NT2/D1 (cell line): ENCODE data around the gene SP140L.

Experiments used
- SUZ12 ChIP-seq: IDR thresholded peaks from 2 replicates; pipeline ENCODE4 v1.6.1; 2011; ENCODE audit not compliant: insufficient read length, insufficient read depth; ENCODE audit errors: extremely low read depth
- YY1 ChIP-seq: IDR thresholded peaks from 2 replicates; pipeline ENCODE4 v1.6.1; 2011; ENCODE audit not compliant: insufficient read length, insufficient read depth
- ZNF274 ChIP-seq: IDR thresholded peaks from 2 replicates; pipeline ENCODE4 v1.6.1; 2011; ENCODE audit warnings: mild to moderate bottlenecking, low read depth, low read length

- TF ChIP-seq ZNF274 (no peak), SUZ12 (no peak), YY1 (no peak)
Measured at GRCh38 chr2:230417436-230417835, 90.4 kb downstream of the SP140L start.
